ENCODE results near the gene RNF111. TPM values are rescaled to one million over a fixed set of nuclear protein-coding genes. Genes with fewer than 3 reads are reported as not detected.

RNF111 gene
- total RNA-seq, 4 donors from 2014 or later, result 14.5 to 18.4 (median 15.8) TPM

DNA sequence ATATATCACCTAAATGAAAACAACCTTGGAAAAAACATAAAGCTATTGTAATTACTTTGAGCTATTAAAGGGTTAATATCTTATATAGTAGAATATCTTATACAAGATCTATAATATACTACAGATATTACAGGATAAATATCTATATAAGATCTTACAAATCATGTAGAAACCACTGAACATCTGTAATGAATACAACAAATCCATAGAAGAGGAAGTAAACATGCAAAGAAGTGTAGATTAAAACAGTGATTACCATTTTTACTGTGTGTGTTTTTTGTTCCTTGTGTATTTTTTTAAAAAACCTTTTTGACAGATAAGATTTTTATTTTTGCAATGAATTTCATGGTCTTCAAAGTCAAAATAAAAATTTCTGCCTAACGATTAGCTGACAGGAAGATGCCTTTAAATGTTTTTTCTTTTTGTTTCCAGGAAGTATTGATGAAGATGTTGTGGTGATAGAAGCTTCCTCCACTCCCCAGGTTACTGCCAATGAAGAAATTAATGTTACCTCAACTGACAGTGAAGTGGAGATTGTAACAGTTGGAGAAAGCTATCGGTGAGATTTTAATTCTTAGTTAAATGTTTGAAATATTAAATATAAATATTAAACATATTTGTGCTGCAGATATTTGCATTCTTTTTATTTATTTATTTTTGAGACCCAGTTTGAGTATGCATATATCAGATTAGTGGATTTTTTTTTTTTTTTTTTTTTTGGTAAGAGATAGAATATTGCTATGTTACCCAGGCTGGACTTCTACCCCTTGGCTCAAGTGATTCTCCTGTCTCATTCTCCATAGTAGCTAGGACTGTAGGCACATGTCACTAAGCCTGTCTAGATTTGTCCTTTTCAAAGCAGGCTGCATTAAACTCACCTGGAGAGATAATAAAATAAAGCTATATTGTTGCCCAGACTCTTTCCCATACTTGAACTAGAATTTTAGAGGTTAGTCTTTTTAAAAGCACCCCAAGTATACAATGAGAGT, 64.7 kb downstream of the RNF111 start:
- H3K36me3 ChIP-seq, result peaks cover 0 to 23% of the 10 kb centered on the region in 2 donors
- intact Hi-C loops (cut with DNase I; ENCODE audit: low total_unique reads), result no loop called here
- H3K4me3 ChIP-seq, result no peak overlapping the region
- in situ Hi-C loops (cut with MboI; ENCODE audit: low sequenced_read_pairs in 4 of 4), result no loop called here
- ATAC-seq (no peak), DNase-seq (no peak)
- no peaks in the 10 kb centered on the region for H3K4me1 ChIP-seq
- no peak overlapping the region for H3K27ac ChIP-seq
- H3K9me3 ChIP-seq, result no peaks in the 10 kb centered on the region
- no peaks in the 10 kb centered on the region for H3K27me3 ChIP-seq
- TF ChIP-seq, protein P1, sequence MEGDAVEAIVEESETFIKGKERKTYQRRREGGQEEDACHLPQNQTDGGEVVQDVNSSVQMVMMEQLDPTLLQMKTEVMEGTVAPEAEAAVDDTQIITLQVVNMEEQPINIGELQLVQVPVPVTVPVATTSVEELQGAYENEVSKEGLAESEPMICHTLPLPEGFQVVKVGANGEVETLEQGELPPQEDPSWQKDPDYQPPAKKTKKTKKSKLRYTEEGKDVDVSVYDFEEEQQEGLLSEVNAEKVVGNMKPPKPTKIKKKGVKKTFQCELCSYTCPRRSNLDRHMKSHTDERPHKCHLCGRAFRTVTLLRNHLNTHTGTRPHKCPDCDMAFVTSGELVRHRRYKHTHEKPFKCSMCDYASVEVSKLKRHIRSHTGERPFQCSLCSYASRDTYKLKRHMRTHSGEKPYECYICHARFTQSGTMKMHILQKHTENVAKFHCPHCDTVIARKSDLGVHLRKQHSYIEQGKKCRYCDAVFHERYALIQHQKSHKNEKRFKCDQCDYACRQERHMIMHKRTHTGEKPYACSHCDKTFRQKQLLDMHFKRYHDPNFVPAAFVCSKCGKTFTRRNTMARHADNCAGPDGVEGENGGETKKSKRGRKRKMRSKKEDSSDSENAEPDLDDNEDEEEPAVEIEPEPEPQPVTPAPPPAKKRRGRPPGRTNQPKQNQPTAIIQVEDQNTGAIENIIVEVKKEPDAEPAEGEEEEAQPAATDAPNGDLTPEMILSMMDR (IDR thresholded peaks at IDR 0.05 in 4 of 5, conservative IDR thresholded peaks at IDR 0.05 in 1 of 5), result no peak
- TF ChIP-seq POLR2A (IDR thresholded peaks at IDR 0.05), result no peak

DNA sequence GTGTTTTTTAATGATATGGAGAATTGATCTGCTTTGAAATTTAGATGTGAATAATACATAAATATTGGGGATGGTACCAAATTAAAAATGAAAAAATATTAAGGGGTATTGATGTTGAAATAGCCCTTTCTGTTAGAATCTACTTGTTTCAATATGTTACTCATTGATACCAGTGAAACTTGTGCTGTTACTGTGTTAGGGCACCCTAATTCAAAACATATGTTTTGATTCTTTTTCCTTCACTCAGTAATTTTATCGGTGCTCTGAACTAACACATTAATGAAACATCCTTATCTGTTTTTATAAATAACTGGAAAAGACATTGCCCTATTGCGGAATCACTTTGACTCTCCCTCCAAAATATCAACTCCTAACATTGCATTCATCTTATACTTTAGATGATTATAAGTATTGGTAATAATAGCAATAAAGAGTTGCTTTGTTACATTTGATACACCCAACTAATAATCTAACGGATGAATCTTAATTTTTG, 65.5 kb downstream of the RNF111 start:
- Histone ChIP-seq H3K4me3 (no peak overlapping the region), H3K4me1 (no peaks in the 10 kb centered on the region), H3K9me3 (no peaks in the 10 kb centered on the region), H3K27me3 (no peaks in the 10 kb centered on the region), H3K27ac (no peak overlapping the region), H3K36me3 (peaks cover 0 to 23% of the 10 kb centered on the region in 2 donors)
- in situ Hi-C loops (cut with MboI; ENCODE audit: low sequenced_read_pairs in 4 of 4) (no loop called here), intact Hi-C loops (cut with DNase I; ENCODE audit: low total_unique reads) (no loop called here)
- TF ChIP-seq POLR2A (IDR thresholded peaks at IDR 0.05), result no peak
- TF ChIP-seq, protein P1 (IDR thresholded peaks at IDR 0.05 in 4 of 5, conservative IDR thresholded peaks at IDR 0.05 in 1 of 5), result no peak
- DNase-seq, result no peak
- ATAC-seq, result no peak

DNA sequence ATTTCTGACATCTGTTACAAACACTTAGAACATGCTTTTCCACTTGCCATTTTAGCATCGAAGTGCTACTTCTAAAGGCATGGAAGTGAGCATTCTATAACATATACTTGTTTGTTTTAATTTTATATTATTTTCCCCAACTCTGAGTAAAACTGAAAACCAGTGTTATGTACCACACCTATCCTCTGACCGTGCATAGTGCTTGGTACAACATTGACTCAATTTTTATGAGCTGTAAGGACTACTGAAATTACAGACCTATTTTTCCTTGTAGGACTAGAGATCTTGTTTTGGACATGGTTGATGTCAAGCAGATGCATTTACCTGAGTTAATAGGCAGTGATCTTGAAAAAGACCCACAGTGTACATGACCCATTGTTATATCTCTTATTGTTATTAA, 66.0 kb downstream of the RNF111 start:
- no peaks in the 10 kb centered on the region for H3K27me3 ChIP-seq
- no peaks in the 10 kb centered on the region for H3K4me1 ChIP-seq
- TF ChIP-seq, protein P1 (IDR thresholded peaks at IDR 0.05 in 4 of 5, conservative IDR thresholded peaks at IDR 0.05 in 1 of 5), result no peak
- TF ChIP-seq POLR2A (IDR thresholded peaks at IDR 0.05), result no peak
- no peak overlapping the region for H3K27ac ChIP-seq
- no peaks in the 10 kb centered on the region for H3K9me3 ChIP-seq
- peaks cover 0 to 28% of the 10 kb centered on the region in 2 donors for H3K36me3 ChIP-seq
- DNase-seq, result no peak
- in situ Hi-C loops (cut with MboI; ENCODE audit: low sequenced_read_pairs in 4 of 4) (no loop called here), intact Hi-C loops (cut with DNase I; ENCODE audit: low total_unique reads) (no loop called here)
- no peak overlapping the region for H3K4me3 ChIP-seq
- ATAC-seq, result no peak

DNA sequence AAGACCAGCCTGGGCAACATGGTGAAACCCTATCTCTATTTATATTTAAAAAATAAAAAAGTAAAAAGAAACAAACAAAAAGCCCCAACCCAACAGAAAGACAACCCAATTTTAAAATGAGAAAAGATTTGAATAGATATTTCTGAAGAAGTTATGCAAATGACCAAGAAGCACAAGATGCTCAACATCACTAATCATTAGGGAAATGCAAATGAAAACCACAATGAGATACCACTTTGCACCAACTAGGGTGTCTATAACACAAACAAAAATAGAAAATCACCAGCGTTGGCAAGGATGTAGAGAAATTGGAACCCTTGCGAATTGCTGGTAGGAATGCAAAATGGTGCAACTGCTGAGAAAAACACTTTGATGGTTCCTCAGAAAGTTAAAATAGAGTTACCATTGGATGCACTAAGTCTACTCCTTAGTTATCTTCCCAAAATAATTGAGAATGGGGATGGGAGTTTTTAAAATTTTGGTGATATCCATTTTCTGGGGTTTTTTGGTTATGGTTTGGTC, 71.7 kb downstream of the RNF111 start:
- Histone ChIP-seq H3K27ac (no peak overlapping the region), H3K4me1 (peaks cover 0 to 7% of the 10 kb centered on the region in 2 donors), H3K9me3 (no peaks in the 10 kb centered on the region), H3K4me3 (no peak overlapping the region), H3K36me3 (peaks cover 0 to 59% of the 10 kb centered on the region in 2 donors), H3K27me3 (no peaks in the 10 kb centered on the region)
- TF ChIP-seq, protein P1 (IDR thresholded peaks at IDR 0.05 in 4 of 5, conservative IDR thresholded peaks at IDR 0.05 in 1 of 5), result no peak
- no peak for TF ChIP-seq POLR2A (IDR thresholded peaks at IDR 0.05)
- DNase-seq, result no peak
- no peak for ATAC-seq
- intact Hi-C loops (cut with DNase I; ENCODE audit: low total_unique reads), result no loop called here
- in situ Hi-C loops (cut with MboI; ENCODE audit: low sequenced_read_pairs in 4 of 4), result no loop called here
